Measurements from ENCODE around the gene ETNK2. TPM values are rescaled to one million over a fixed set of nuclear protein-coding genes. Genes with fewer than 3 reads are reported as not detected.

Gene ETNK2
- total and polyA plus RNA-seq, 2 experiments from 2014 or later: 51.1 to 71.9 TPM

DNA sequence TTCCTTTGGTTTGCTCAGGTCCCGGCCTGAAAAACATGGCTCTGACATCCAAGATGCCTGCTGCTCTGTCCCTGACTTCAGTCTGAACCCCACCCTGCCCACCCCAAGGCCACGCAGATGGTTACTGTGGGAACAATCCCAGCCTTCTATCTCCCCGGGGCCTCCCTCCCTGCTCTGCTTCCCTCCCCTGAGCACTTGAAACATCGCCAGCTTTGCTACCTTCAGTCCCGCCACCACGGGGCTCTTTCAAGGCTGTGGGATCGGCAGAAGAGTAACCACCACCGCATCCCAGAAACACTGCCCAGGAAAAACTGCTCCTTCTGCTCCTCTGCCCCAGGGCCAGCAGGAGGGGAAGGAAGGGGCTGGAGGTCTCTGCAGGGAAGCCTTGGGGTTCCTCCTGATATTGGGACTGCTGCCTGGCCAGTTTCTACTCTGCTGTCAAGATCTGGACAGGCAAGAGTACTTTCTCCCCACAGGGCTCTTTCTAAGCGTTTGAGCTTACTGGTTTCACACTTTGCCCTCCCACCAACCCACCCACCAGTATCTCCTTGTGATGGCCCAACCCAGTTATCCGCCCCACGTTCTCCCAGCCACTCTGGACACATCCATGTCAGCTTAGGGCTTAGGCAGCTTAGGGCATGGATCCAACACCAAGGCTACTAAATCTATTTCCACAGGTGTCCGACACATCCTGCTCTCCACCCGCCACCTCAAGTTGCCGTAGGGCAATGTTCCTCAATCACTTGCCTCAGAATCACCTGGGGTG lies 8.4 kb downstream of the ETNK2 start:
- Histone ChIP-seq H3K27ac (no peak overlapping the region), H3K4me1 (ENCODE audit: insufficient read depth) (no peaks in the 10 kb centered on the region), H3K36me3 (replicated peaks; ENCODE audit: insufficient read depth, low read depth) (no peaks in the 10 kb centered on the region), H3K27me3 (no peaks in the 10 kb centered on the region), H3K9me2 (replicated peaks; ENCODE audit: insufficient read depth) (no peaks in the 10 kb centered on the region), H3K4me2 (no peak overlapping the region), H4K20me1 (ENCODE audit: insufficient read depth, poor library complexity, severe bottlenecking) (no peaks in the 10 kb centered on the region), H3K4me3 (no peak overlapping the region), H2AFZ (no peak overlapping the region), H3K9me3 (ENCODE audit: low read depth) (no peaks in the 10 kb centered on the region), H3K79me2 (no peaks in the 10 kb centered on the region)
- DNase-seq (ENCODE audit: low spot score): no peak
- 83% methylated on average over 13 of the region's 14 CpGs for WGBS (ENCODE audit: low lambda C conversion rate, missing lambda C conversion rate)
- TF ChIP-seq, protein P1, sequence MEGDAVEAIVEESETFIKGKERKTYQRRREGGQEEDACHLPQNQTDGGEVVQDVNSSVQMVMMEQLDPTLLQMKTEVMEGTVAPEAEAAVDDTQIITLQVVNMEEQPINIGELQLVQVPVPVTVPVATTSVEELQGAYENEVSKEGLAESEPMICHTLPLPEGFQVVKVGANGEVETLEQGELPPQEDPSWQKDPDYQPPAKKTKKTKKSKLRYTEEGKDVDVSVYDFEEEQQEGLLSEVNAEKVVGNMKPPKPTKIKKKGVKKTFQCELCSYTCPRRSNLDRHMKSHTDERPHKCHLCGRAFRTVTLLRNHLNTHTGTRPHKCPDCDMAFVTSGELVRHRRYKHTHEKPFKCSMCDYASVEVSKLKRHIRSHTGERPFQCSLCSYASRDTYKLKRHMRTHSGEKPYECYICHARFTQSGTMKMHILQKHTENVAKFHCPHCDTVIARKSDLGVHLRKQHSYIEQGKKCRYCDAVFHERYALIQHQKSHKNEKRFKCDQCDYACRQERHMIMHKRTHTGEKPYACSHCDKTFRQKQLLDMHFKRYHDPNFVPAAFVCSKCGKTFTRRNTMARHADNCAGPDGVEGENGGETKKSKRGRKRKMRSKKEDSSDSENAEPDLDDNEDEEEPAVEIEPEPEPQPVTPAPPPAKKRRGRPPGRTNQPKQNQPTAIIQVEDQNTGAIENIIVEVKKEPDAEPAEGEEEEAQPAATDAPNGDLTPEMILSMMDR (IDR thresholded peaks at IDR 0.05; ENCODE audit: poor library complexity): no peak
- TF ChIP-seq EZH2 (IDR thresholded peaks at IDR 0.05; ENCODE audit: borderline replicate concordance): no peak
- no peak for TF ChIP-seq EZH2phosphoT487 (IDR thresholded peaks at IDR 0.05; ENCODE audit: low read depth, severe bottlenecking, unreplicated experiment)

DNA sequence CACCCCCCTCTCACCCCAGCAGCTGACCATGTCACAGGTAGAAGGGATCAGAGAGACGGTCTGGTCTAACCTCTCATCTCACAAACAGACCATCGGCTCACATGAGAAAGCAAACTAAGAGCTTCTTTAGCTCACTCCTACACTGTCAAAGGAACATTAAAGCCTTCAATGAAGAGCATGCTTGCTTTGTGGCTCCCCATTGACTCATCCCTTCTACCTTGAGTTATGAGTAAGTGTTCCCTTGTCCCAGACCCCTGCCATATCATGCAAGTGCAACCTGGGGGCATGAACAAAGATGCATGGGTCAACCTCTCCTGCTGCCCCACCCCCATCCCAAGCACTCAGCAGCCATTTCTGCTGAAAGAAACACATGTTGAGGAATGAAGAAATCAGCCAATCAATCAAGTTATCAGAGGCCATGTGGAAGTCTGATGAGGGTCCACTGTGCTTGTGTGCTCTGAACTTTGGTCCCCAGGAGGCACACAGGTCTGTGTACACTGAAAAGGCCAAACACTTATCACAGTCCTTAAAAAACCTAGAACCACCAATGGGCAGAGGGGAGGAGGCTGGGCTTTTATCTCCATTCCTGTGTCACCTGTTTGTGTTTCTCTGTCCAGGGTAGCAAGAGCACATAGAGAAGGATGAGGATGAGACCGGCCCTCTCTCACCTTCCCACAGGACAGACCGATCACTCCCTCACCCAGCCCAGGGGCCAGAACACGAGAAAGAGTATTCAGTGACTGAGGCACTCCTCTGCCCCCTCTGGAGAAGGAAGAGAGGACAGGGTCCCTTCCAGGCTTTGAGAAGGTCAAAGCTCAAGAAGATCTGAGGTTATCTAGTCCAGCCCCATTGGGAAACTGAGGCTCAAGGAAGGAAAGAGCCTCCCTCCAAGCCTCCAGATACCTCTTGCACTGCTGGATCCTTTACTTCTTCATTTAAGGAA lies 9.5 kb downstream of the ETNK2 start:
- TF ChIP-seq EZH2 (IDR thresholded peaks at IDR 0.05; ENCODE audit: borderline replicate concordance) (no peak), EZH2phosphoT487 (IDR thresholded peaks at IDR 0.05; ENCODE audit: low read depth, severe bottlenecking, unreplicated experiment) (no peak)
- TF ChIP-seq, protein P1 (IDR thresholded peaks at IDR 0.05; ENCODE audit: poor library complexity): no peak
- WGBS (ENCODE audit: low lambda C conversion rate, missing lambda C conversion rate): 75% methylated on average over 5 of the region's 5 CpGs
- no peak overlapping the region for H3K4me2 ChIP-seq
- DNase-seq (ENCODE audit: low spot score): no peak
- no peak overlapping the region for H2AFZ ChIP-seq
- no peaks in the 10 kb centered on the region for H4K20me1 ChIP-seq (ENCODE audit: insufficient read depth, poor library complexity, severe bottlenecking)
- no peaks in the 10 kb centered on the region for H3K27me3 ChIP-seq
- H3K4me1 ChIP-seq (ENCODE audit: insufficient read depth): no peaks in the 10 kb centered on the region
- H3K79me2 ChIP-seq: no peaks in the 10 kb centered on the region
- no peaks in the 10 kb centered on the region for H3K9me2 ChIP-seq (replicated peaks; ENCODE audit: insufficient read depth)
- H3K4me3 ChIP-seq: no peak overlapping the region
- H3K36me3 ChIP-seq (replicated peaks; ENCODE audit: insufficient read depth, low read depth): no peaks in the 10 kb centered on the region
- no peaks in the 10 kb centered on the region for H3K9me3 ChIP-seq (ENCODE audit: low read depth)
- H3K27ac ChIP-seq: no peak overlapping the region

DNA sequence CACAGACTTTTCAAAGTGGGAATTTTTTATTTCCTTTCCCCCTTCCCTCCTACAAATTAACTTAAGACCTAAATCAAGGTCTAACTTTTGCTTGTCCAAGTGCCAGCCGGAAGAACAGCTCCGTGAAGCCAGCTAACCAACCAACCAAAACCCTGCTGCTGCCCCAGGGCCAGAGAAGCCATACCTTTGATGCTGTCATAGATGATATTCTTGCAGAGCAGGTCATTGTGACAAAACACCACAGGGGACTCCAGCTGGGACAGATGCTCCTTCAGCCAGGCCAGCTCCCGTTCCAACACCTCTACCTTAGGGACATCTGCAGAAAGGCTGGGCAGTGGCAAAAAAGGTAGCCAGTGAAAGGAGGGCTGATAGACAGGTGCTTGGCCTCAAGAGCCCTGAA lies 10.7 kb downstream of the ETNK2 start:
- H3K27ac ChIP-seq: no peak overlapping the region
- H2AFZ ChIP-seq: no peak overlapping the region
- H3K4me3 ChIP-seq: no peak overlapping the region
- no peaks in the 10 kb centered on the region for H3K9me2 ChIP-seq (replicated peaks; ENCODE audit: insufficient read depth)
- 92% methylated on average over 3 of the region's 3 CpGs for WGBS (ENCODE audit: low lambda C conversion rate, missing lambda C conversion rate)
- no peaks in the 10 kb centered on the region for H3K36me3 ChIP-seq (replicated peaks; ENCODE audit: insufficient read depth, low read depth)
- no peak for TF ChIP-seq EZH2 (IDR thresholded peaks at IDR 0.05; ENCODE audit: borderline replicate concordance)
- no peak for TF ChIP-seq EZH2phosphoT487 (IDR thresholded peaks at IDR 0.05; ENCODE audit: low read depth, severe bottlenecking, unreplicated experiment)
- TF ChIP-seq, protein P1 (IDR thresholded peaks at IDR 0.05; ENCODE audit: poor library complexity): no peak
- H3K9me3 ChIP-seq (ENCODE audit: low read depth): no peaks in the 10 kb centered on the region
- no peaks in the 10 kb centered on the region for H3K79me2 ChIP-seq
- no peaks in the 10 kb centered on the region for H3K4me1 ChIP-seq (ENCODE audit: insufficient read depth)
- H3K4me2 ChIP-seq: no peak overlapping the region
- H3K27me3 ChIP-seq: no peaks in the 10 kb centered on the region
- H4K20me1 ChIP-seq (ENCODE audit: insufficient read depth, poor library complexity, severe bottlenecking): no peaks in the 10 kb centered on the region
- DNase-seq (ENCODE audit: low spot score): no peak
